ENCODE measurements around the gene RCOR1. TPM values are rescaled to one million over a fixed set of nuclear protein-coding genes. Genes with fewer than 3 reads are reported as not detected.

Gene RCOR1
- total RNA-seq, 1 experiment from 2014 or later: 34.1 TPM

- Histone ChIP-seq H2BK120ac (ENCODE audit: low read depth, low read length, poor library complexity, severe bottlenecking) (no peak overlapping the region), H3K4me2 (ENCODE audit: insufficient read depth, insufficient read length, low read length) (no peak overlapping the region), H2AK5ac (ENCODE audit: insufficient read length, low read length) (no peak overlapping the region), H4K20me1 (ENCODE audit: control insufficient read depth, insufficient read depth, insufficient read length) (no peaks in the 10 kb centered on the region), H2BK12ac (ENCODE audit: insufficient read length, low read depth, low read length) (no peak overlapping the region), H2BK15ac (ENCODE audit: low read depth, low read length) (no peak overlapping the region), H2BK5ac (ENCODE audit: insufficient read length, low read length) (no peak overlapping the region), H3K56ac (ENCODE audit: insufficient read length, low read depth, low read length) (no peak overlapping the region), H3K9me3 (ENCODE audit: control insufficient read depth, low read depth, low read length) (no peaks in the 10 kb centered on the region), H3K9ac (ENCODE audit: extremely low read depth, insufficient read length, low read length) (no peak overlapping the region), H3K14ac (ENCODE audit: insufficient read depth, low read length) (no peak overlapping the region), H3K79me2 (ENCODE audit: insufficient read depth, low read length) (peaks cover 9% of the 10 kb centered on the region; the same call in 1 of the 2 replicates), H3K27ac (ENCODE audit: insufficient read length, low read depth, low read length) (no peak overlapping the region), H3T11ph (ENCODE audit: low read length) (no peak overlapping the region), H3K4me1 (ENCODE audit: insufficient read depth, low read length) (peaks cover 3% of the 10 kb centered on the region; the same call in 1 of the 2 replicates), H4K8ac (replicated peaks; ENCODE audit: insufficient read length, low read depth, low read length) (no peak overlapping the region), H4K91ac (ENCODE audit: insufficient read length, low read depth, low read length) (no peak overlapping the region), H2BK20ac (ENCODE audit: low read depth, low read length, poor library complexity, severe bottlenecking) (no peak overlapping the region), H4K5ac (ENCODE audit: insufficient read length, low read depth, low read length) (no peak overlapping the region), H3K27me3 (ENCODE audit: insufficient read depth, low read length) (no peaks in the 10 kb centered on the region), H3K79me1 (ENCODE audit: insufficient read depth, low read depth, low read length, poor library complexity, severe bottlenecking) (peaks cover 14% of the 10 kb centered on the region), H3K18ac (ENCODE audit: insufficient read length, low read depth, low read length) (no peak overlapping the region), H2AFZ (ENCODE audit: low read length) (no peak overlapping the region), H3K23ac (ENCODE audit: insufficient read length, low read depth, low read length) (no peak overlapping the region), H3K23me2 (ENCODE audit: insufficient read length, low read depth, low read length, poor library complexity, severe bottlenecking) (no peaks in the 10 kb centered on the region), H3K4ac (ENCODE audit: low read depth, low read length) (no peak overlapping the region)
- H3K4me1 Mint-ChIP-seq: peaks cover 13 to 15% of the 10 kb centered on the region in 2 experiments
- no peak for DNase-seq
- WGBS (ENCODE audit: extremely low coverage, insufficient read length, low lambda C conversion rate): no CpG with 5 or more reads among the region's 3 CpGs
- H3K36me3 Mint-ChIP-seq (ENCODE audit: insufficient read depth in 1 of 3, low read depth in 3 of 3): peaks cover 18 to 31% (median 23%) of the 10 kb centered on the region in 3 experiments
- no peak overlapping the region for H3K4me3 Mint-ChIP-seq
- TF ChIP-seq CTCF (conservative IDR thresholded peaks at IDR 0.05): no peak
- H3K27ac Mint-ChIP-seq: no peak overlapping the region
- no peaks in the 10 kb centered on the region; the same call in 1 of the 2 replicates for H3K27me3 Mint-ChIP-seq (ENCODE audit: low read depth)
- H3K9me3 Mint-ChIP-seq: peaks cover 10 to 16% of the 10 kb centered on the region in 2 experiments
These were observed 79.0 kb downstream of the RCOR1 start for GRCh38 chr14:102671410-102671809.
